ENCODE data around the gene APPL1.

APPL1 gene

GRCh38 chr3:57227204-57227929 is at the start of gene APPL1:
Gene APPL1 (plus strand): TSS chr3:57227729. CDS start chr3:57227884, 155 bp downstream.
- peak; percentile 52 to 78 (median 68) for DNase-seq

- no peak for DNase-seq
Measured at GRCh38 chr3:57179580-57180410, 47.7 kb upstream of the APPL1 start.

GRCh38 chr3:57184526-57184925 is 43.0 kb upstream of the APPL1 start:
- DNase-seq = no peak

GRCh38 chr3:57192028-57192427 is 35.5 kb upstream of the APPL1 start:
- no peak for DNase-seq

- no peak for DNase-seq
Measured at GRCh38 chr3:57194641-57195040, 32.9 kb upstream of the APPL1 start.

GRCh38 chr3:57199895-57200297 is 27.6 kb upstream of the APPL1 start, which contains the start of gene HESX1:
Gene HESX1 (minus strand): TSS chr3:57199978. CDS start chr3:57199918, 60 bp downstream.
- no peak for DNase-seq

- no peak for DNase-seq
Measured at GRCh38 chr3:57206423-57206822, 21.1 kb upstream of the APPL1 start.

GRCh38 chr3:57221883-57222282 is 5.6 kb upstream of the APPL1 start:
- no peak for DNase-seq

- DNase-seq = no peak
Measured at GRCh38 chr3:57224856-57225255, 2.7 kb upstream of the APPL1 start.

- no peak for DNase-seq
Measured at GRCh38 chr3:57226176-57226575, 1.4 kb upstream of the APPL1 start.

- peak; percentile 2 to 11 (median 4) for DNase-seq
Measured at GRCh38 chr3:57227930-57228751, 612 bp downstream of the APPL1 start.

- no peak for DNase-seq
Measured at GRCh38 chr3:57230006-57230405, 2.5 kb downstream of the APPL1 start.

- DNase-seq = no peak
Measured at GRCh38 chr3:57233799-57234198, 6.3 kb downstream of the APPL1 start.

- no peak for DNase-seq
Measured at GRCh38 chr3:57234613-57235575, 7.4 kb downstream of the APPL1 start.

- no peak for DNase-seq
Measured at GRCh38 chr3:57244946-57245345, 17.4 kb downstream of the APPL1 start.

GRCh38 chr3:57252404-57252803 is 24.9 kb downstream of the APPL1 start:
- no peak for DNase-seq

GRCh38 chr3:57256844-57257243 is 29.3 kb downstream of the APPL1 start:
- DNase-seq = no peak

- DNase-seq = no peak
Measured at GRCh38 chr3:57257678-57258077, 30.1 kb downstream of the APPL1 start.

GRCh38 chr3:57261119-57261518 is 33.6 kb downstream of the APPL1 start:
- DNase-seq = no peak

GRCh38 chr3:57261929-57262328 is 34.4 kb downstream of the APPL1 start:
- DNase-seq = no peak

- DNase-seq = no peak
Measured at GRCh38 chr3:57268416-57268815, 40.9 kb downstream of the APPL1 start.

GRCh38 chr3:57274845-57275244 is 47.3 kb downstream of the APPL1 start:
- DNase-seq = no peak
